OCI-LY1 (cell line): ENCODE data around the gene ATP2A2.

Source experiments
- H2AFZ ChIP-seq: fragments of 200-600 bp; sonication (generic), shearing (Covaris generic); 2 replicates; pipeline ENCODE4 v1.6.0; 2014; ENCODE audit warnings: antibody characterized with exemption, mild to moderate bottlenecking, low read length
- H3F3A ChIP-seq: fragments of 200-600 bp; sonication (generic), shearing (Covaris generic); 2 replicates; pipeline ENCODE4 v1.6.0; 2014; ENCODE audit warnings: mild to moderate bottlenecking, antibody characterized with exemption, low read length, moderate library complexity; ENCODE audit not compliant: insufficient read depth
- H3K27ac ChIP-seq: fragments of 200-600 bp; sonication (generic); 2 replicates; pipeline ENCODE4 v1.5.1; 2014; ENCODE audit warnings: low read length, mixed run types, mild to moderate bottlenecking, low read depth; ENCODE audit not compliant: poor library complexity, severe bottlenecking
- H3K27me3 ChIP-seq: fragments of 200-600 bp; sonication (generic); 2 replicates; pipeline ENCODE4 v1.6.0; 2014; ENCODE audit warnings: antibody characterized with exemption, mild to moderate bottlenecking, low read length, moderate library complexity; ENCODE audit not compliant: insufficient read depth
- H3K36me3 ChIP-seq: fragments of 200-600 bp; sonication (generic); 2 replicates; pipeline ENCODE4 v1.6.1; 2014; ENCODE audit warnings: mild to moderate bottlenecking, antibody characterized with exemption, low read length, moderate library complexity, mixed read lengths; ENCODE audit not compliant: insufficient read depth
- H3K4me1 ChIP-seq: fragments of 200-600 bp; sonication (generic); 2 replicates; pipeline ENCODE4 v1.5.1; 2014; ENCODE audit warnings: mild to moderate bottlenecking, low read length, moderate library complexity; ENCODE audit not compliant: insufficient read depth, severe bottlenecking
- H3K4me2 ChIP-seq: fragments of 200-600 bp; sonication (generic), shearing (Covaris generic); 2 replicates; pipeline ENCODE4 v1.6.1; 2014; ENCODE audit warnings: low read length
- H3K4me3 ChIP-seq: fragments of 200-600 bp; sonication (generic); 2 replicates; pipeline ENCODE4 v1.5.1; 2014; ENCODE audit warnings: low read length, low read depth, mild to moderate bottlenecking, mixed read lengths; ENCODE audit not compliant: poor library complexity, severe bottlenecking
- H3K79me2 ChIP-seq: fragments of 200-600 bp; shearing (Covaris generic); 2 replicates; pipeline ENCODE4 v1.6.1; 2016; ENCODE audit warnings: mixed run types, low read length, mixed read lengths; ENCODE audit not compliant: insufficient read depth
- H3K9ac ChIP-seq: fragments of 200-600 bp; sonication (generic), shearing (Covaris generic); 2 replicates; pipeline ENCODE4 v1.6.1; 2014; ENCODE audit warnings: mild to moderate bottlenecking, low read length, mixed read lengths
- H3K9me2 ChIP-seq: fragments of 200-600 bp; sonication (generic), shearing (Covaris generic); 2 replicates; pipeline ENCODE4 v1.6.1; 2014; ENCODE audit warnings: low read depth, mild to moderate bottlenecking, low read length, mixed read lengths
- H3K9me3 ChIP-seq: fragments of 200-600 bp; shearing (Covaris generic); 2 replicates; pipeline ENCODE4 v1.6.1; 2014; ENCODE audit warnings: low read length, mixed read lengths
- H4K20me1 ChIP-seq: fragments of 200-600 bp; sonication (generic), shearing (Covaris generic); 2 replicates; pipeline ENCODE4 v1.6.0; 2016; ENCODE audit warnings: mild to moderate bottlenecking, low read length; ENCODE audit not compliant: insufficient read depth
- EZH2 ChIP-seq: fragments of 200-600 bp; sonication (generic), shearing (Covaris generic); IDR thresholded peaks from 2 replicates; pipeline ENCODE4 v1.8.0; 2017; ENCODE audit warnings: borderline replicate concordance, mixed run types, mild to moderate bottlenecking, antibody characterized with exemption, low read length, moderate library complexity, mixed read lengths
- TF ChIP-seq, protein P1 (sequence below): fragments of 200-600 bp; sonication (generic), shearing (Covaris generic); IDR thresholded peaks from 2 replicates; pipeline ENCODE4 v1.5.1; 2017; ENCODE audit warnings: mild to moderate bottlenecking, antibody characterized with exemption, low read length, moderate library complexity, mixed read lengths

The ATP2A2 gene

DNA sequence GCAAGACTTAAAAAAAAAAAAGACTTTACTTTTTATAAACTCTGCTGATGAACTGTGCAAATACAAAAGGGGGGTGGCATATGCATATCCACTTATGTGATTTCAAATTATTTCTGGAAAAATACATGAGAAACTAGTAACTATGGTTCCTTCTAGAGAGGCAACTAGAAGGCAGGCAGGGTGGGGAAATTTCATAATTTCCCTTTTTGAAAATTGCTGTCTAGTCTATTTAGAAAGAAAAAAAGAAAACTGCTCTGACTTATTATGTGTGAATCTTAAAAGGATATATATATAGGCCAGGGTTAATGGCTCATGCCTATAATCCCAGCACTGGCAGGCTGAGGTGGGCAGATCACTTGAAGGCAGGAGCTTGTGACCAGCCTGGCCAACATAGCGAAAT lies 80.2 kb downstream of the ATP2A2 start:
- Histone ChIP-seq H3K9ac (no peak overlapping the region), H3K4me2 (no peak overlapping the region)

DNA sequence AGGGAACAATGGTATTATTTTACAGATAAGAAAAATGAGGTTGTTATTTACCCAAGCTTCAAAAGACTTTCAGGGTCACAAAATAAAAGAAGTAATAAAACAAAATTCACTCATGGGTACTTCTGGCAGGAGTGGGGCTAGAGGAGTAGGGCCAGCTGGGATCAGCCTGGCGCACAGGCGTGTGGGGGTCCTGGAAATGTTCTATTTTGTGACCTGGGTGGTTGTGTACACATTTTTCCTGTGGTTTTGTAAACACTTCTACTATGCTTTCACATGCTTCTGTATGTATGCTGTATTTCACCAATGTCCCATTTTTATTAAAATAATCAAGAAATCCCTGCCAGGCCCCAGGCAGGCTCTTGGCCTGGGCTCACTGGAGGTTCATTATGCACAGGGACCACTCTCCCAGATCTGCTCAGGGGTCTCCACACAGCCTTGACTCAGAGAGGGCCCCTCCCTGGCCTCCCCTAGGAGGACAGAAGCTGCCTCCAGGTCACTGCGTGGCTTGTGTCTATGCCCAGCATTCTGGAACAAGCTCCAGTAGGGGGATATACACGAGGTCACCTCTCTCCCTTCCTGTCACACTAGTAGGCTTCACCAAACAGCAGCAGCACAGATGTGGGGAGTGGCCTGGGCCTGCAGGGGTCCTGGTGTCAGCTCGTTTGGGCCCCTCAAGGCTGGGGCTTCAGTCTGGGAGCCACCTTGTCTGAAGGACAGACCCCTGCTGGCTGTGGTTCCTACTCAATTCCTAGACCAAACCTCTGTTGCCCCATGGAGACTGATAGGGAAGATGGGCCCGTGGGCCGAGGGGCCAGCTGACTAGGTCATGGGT lies 84.7 kb downstream of the ATP2A2 start:
- no peak overlapping the region for H3K4me2 ChIP-seq
- H3K9me3 ChIP-seq: no peaks in the 10 kb centered on the region
- no peak for TF ChIP-seq EZH2
- TF ChIP-seq, protein P1, sequence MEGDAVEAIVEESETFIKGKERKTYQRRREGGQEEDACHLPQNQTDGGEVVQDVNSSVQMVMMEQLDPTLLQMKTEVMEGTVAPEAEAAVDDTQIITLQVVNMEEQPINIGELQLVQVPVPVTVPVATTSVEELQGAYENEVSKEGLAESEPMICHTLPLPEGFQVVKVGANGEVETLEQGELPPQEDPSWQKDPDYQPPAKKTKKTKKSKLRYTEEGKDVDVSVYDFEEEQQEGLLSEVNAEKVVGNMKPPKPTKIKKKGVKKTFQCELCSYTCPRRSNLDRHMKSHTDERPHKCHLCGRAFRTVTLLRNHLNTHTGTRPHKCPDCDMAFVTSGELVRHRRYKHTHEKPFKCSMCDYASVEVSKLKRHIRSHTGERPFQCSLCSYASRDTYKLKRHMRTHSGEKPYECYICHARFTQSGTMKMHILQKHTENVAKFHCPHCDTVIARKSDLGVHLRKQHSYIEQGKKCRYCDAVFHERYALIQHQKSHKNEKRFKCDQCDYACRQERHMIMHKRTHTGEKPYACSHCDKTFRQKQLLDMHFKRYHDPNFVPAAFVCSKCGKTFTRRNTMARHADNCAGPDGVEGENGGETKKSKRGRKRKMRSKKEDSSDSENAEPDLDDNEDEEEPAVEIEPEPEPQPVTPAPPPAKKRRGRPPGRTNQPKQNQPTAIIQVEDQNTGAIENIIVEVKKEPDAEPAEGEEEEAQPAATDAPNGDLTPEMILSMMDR: no peak
- no peak overlapping the region for H2AFZ ChIP-seq
- H3K36me3 ChIP-seq: 0 out of 2 replicates have a peak, but pooled peaks cover 9% of the 10 kb centered on the region
- no peaks in the 10 kb centered on the region for H4K20me1 ChIP-seq
- peaks cover 26% of the 10 kb centered on the region for H3K4me1 ChIP-seq
- no peaks in the 10 kb centered on the region for H3K9me2 ChIP-seq
- H3F3A ChIP-seq: no peaks in the 10 kb centered on the region
- no peak overlapping the region for H3K9ac ChIP-seq
- H3K79me2 ChIP-seq: no peaks in the 10 kb centered on the region
- no peak overlapping the region for H3K4me3 ChIP-seq
- no peak overlapping the region for H3K27ac ChIP-seq
- no peaks in the 10 kb centered on the region for H3K27me3 ChIP-seq

More for the DNA sequence above, 80.2 kb downstream of the ATP2A2 start:
- no peaks in the 10 kb centered on the region for H3K9me3 ChIP-seq
- H3K4me1 ChIP-seq: no peaks in the 10 kb centered on the region
- no peaks in the 10 kb centered on the region for H3F3A ChIP-seq
- no peaks in the 10 kb centered on the region for H3K36me3 ChIP-seq
- H3K27me3 ChIP-seq: no peaks in the 10 kb centered on the region
- TF ChIP-seq, protein P1: no peak
- no peak for TF ChIP-seq EZH2
- H4K20me1 ChIP-seq: no peaks in the 10 kb centered on the region
- no peak overlapping the region for H3K4me3 ChIP-seq
- H3K27ac ChIP-seq: no peak overlapping the region
- H2AFZ ChIP-seq: no peak overlapping the region
- H3K9me2 ChIP-seq: no peaks in the 10 kb centered on the region
- no peaks in the 10 kb centered on the region for H3K79me2 ChIP-seq

DNA sequence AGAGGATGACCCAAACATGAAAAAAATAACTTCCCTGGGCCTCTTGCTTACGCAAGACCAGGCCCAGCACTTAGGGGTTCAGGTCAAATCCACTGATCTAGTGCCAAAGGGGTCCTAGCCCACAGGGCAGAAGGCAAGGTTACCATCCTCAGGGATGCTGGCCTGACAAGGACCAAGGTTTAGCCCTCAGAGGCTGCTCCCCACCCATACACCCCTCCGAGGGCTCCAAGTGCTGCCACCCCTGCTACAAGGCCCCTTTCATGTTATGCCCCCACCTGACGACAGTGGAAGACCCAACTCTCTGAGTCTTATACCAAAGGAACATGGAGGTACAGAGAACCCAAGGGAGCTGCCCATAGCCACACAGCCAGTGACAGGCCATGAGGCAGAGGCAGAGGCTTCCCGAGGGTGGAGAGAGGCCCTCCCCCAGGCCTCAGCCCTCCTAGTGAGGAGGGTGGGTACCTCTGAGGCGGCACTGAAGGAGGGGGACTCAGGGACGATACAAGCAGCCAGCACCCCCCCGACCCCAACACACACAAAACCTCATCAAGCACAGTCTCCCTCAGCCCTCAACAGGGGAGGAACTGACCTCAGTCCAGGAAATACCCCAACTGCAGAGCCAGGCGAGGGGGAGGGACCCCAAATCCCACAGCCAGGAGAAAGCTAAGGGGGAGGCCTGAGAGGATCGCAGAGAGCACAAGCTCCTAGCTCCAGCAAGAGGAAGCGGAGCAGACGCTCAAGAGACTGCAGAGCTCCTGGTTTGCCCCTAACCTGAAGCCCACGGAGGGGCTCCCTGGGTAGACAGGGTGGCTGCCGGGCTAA lies 85.5 kb downstream of the ATP2A2 start:
- TF ChIP-seq EZH2: no peak
- TF ChIP-seq, protein P1: no peak

More for the DNA sequence above, 85.5 kb downstream of the ATP2A2 start:
- Histone ChIP-seq H3K4me3 (no peak overlapping the region), H3K4me1 (peaks cover 34% of the 10 kb centered on the region), H4K20me1 (no peaks in the 10 kb centered on the region), H3K4me2 (no peak overlapping the region), H3K27me3 (no peaks in the 10 kb centered on the region), H3K9ac (peak overlapping the region; percentile 19; the same call in 1 of the 2 replicates), H3K27ac (peak overlapping the region; percentile 72), H3K9me3 (no peaks in the 10 kb centered on the region), H3K9me2 (no peaks in the 10 kb centered on the region), H3F3A (no peaks in the 10 kb centered on the region), H3K79me2 (no peaks in the 10 kb centered on the region), H2AFZ (no peak overlapping the region), H3K36me3 (peaks cover 11% of the 10 kb centered on the region; the same call in 1 of the 2 replicates)
